H1 (cell line): Measurements from ENCODE around the gene ZSCAN25. TPM values are rescaled to one million over a fixed set of nuclear protein-coding genes. Genes with fewer than 3 reads are reported as not detected.

Experiments used
- ATF2 ChIP-seq: IDR thresholded peaks from 2 replicates; pipeline ENCODE4 v1.6.1; 2012; ENCODE audit warnings: low read length, inconsistent platforms
- MAFK ChIP-seq: IDR thresholded peaks from 2 replicates; pipeline ENCODE4 v1.6.1; 2012; ENCODE audit warnings: low read depth, mild to moderate bottlenecking, improper control_type of control experiment, low read length
- PHF8 ChIP-seq: fragments of 200-600 bp; sonication (generic); conservative IDR thresholded peaks from 2 replicates; pipeline ENCODE4 v1.7.1; 2012; ENCODE audit warnings: low read depth, mild to moderate bottlenecking, inconsistent platforms, low read length, moderate library complexity
- SP2 ChIP-seq: IDR thresholded peaks from 2 replicates; pipeline ENCODE4 v1.6.1; 2012; ENCODE audit warnings: mild to moderate bottlenecking, low read length, inconsistent platforms
- SUZ12 ChIP-seq: fragments of 200-600 bp; sonication (generic); IDR thresholded peaks from 2 replicates; pipeline ENCODE4 v1.6.1; 2012; ENCODE audit warnings: mild to moderate bottlenecking, inconsistent platforms, low read length, moderate library complexity, mixed read lengths
- TCF12 ChIP-seq: IDR thresholded peaks from 2 replicates; pipeline ENCODE4 v1.6.1; 2011; ENCODE audit warnings: low read depth, mild to moderate bottlenecking, low read length
- polyA plus RNA-seq, 7 experiments: library from polyadenylated mRNA; depleted of rRNA in 3 of 7; stranded (reverse) in 5 of 7; unstranded in 2 of 7; fragments of >200 nt in 5 of 7; fragments of 200-250 nt in 2 of 7; gene quantifications; 1 replicate in 5 of 7; 2 replicates in 1 of 7; 4 replicates in 1 of 7; pipeline versions ENCODE4 v1.2.1 to v1.2.3, GENCODE V29; 2011 to 2013; ENCODE audit warnings: missing spikeins in 2 of 7, mixed read lengths in 2 of 7
- total RNA-seq: library from RNA; stranded (reverse); fragmentation: NEBNext Ultra II Directional; extraction: Animal tissue kit (Norgen Biotek cat#: 25700); gene quantifications from 2 replicates; pipeline ENCODE4 v1.2.1, GENCODE V29; 2021

Gene ZSCAN25
- total and polyA plus RNA-seq, 2 of the 8 experiments (the other 6 are each of a cell fraction or from before 2014, with no cell fraction given) = 10.1 to 18.6 TPM

GRCh38 chr7:99642027-99642426 lies 25.3 kb downstream of the ZSCAN25 start (continued):
- TF ChIP-seq ATF2 (no peak), PHF8 (no peak), SP2 (no peak), SUZ12 (no peak), MAFK (no peak), TCF12 (no peak)
- TF ChIP-seq, all 59 proteins: peak for 0
